ENCODE measurements around the gene SEMA4A. TPM values are rescaled to one million over a fixed set of nuclear protein-coding genes. Genes with fewer than 3 reads are reported as not detected.

SEMA4A gene
- total and polyA plus RNA-seq, 9 donors, result 2.1 to 9.0 (median 3.7) TPM

GRCh38 chr1:156146769-156147405, 6.5 kb upstream of the SEMA4A start:
- no peaks in the 10 kb centered on the region for H3K36me3 ChIP-seq
- DNase-seq, result peak in 3 of 5 donors; percentile 29 to 60 (median 55)
- H3K4me3 ChIP-seq, result no peak overlapping the region
- H3K27ac ChIP-seq, result no peak overlapping the region
- intact Hi-C loops (cut with DNase I), result loop anchor here (2.0 to 5.0 kb wide), 2 partner anchors 78 to 170 kb away; no protein-coding TSS in a partner anchor
- WGBS, 3 donors, result 8 to 17% (median 10%) methylated on average over 9 of the region's 9 CpGs
- no peaks in the 10 kb centered on the region for H3K9me3 ChIP-seq
- TF ChIP-seq POLR2A (IDR thresholded peaks at IDR 0.05) (no peak), EP300 (IDR thresholded peaks at IDR 0.05) (no peak), CTCF (IDR thresholded peaks at IDR 0.05) (no peak)
- no peaks in the 10 kb centered on the region for H3K27me3 ChIP-seq
- peaks cover 7% of the 10 kb centered on the region for H3K4me1 ChIP-seq (ENCODE audit: insufficient read depth)

DNA sequence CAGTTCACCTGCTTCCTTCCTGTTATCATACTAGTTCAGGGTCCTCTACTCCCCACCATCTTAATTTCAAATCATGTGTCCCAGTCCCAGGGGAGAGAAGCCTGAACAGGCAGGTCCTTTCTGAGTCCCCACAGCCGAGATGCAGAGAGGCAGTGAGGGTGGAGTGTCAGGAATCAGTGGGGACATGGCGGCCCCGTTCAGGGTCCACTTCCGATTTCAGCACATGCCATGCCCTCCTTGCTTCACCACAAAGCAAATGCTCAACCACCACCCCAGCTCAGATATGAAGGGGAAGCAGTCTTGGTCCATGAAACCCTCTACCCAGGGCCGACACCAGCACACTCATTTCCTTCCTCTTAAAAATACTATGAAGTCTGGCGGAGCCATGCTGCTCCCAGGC, 5.2 kb upstream of the SEMA4A start:
- intact Hi-C loops (cut with DNase I), result loop anchor here in 1 of 4 donors (5.0 kb wide), 1 partner anchor 169 kb away; no protein-coding TSS in a partner anchor
- H3K27ac ChIP-seq, result no peak overlapping the region
- 58 to 69% (median 60%) methylated on average over 6 of the region's 6 CpGs for WGBS, 3 donors
- H3K4me3 ChIP-seq, result no peak overlapping the region
- TF ChIP-seq POLR2A (IDR thresholded peaks at IDR 0.05), result no peak
- no peak for TF ChIP-seq CTCF (IDR thresholded peaks at IDR 0.05)
- TF ChIP-seq EP300 (IDR thresholded peaks at IDR 0.05), result no peak
- no peaks in the 10 kb centered on the region for H3K36me3 ChIP-seq
- peaks cover 7% of the 10 kb centered on the region for H3K4me1 ChIP-seq (ENCODE audit: insufficient read depth)
- no peak for DNase-seq
- H3K9me3 ChIP-seq, result no peaks in the 10 kb centered on the region
- no peaks in the 10 kb centered on the region for H3K27me3 ChIP-seq

GRCh38 chr1:156149374-156150332, 3.7 kb upstream of the SEMA4A start:
- no peak overlapping the region for H3K27ac ChIP-seq
- intact Hi-C loops (cut with DNase I), result loop anchor here in 1 of 4 donors (5.0 kb wide), 2 partner anchors 78 to 168 kb away; no protein-coding TSS in a partner anchor
- WGBS, 3 donors, result 9 to 15% (median 11%) methylated on average over 20 of the region's 20 CpGs
- DNase-seq, result no peak
- no peak overlapping the region for H3K4me3 ChIP-seq
- H3K4me1 ChIP-seq (ENCODE audit: insufficient read depth), result peaks cover 7% of the 10 kb centered on the region
- no peaks in the 10 kb centered on the region for H3K27me3 ChIP-seq
- no peaks in the 10 kb centered on the region for H3K9me3 ChIP-seq
- H3K36me3 ChIP-seq, result no peaks in the 10 kb centered on the region
- TF ChIP-seq CTCF (IDR thresholded peaks at IDR 0.05), result no peak
- no peak for TF ChIP-seq POLR2A (IDR thresholded peaks at IDR 0.05)
- no peak for TF ChIP-seq EP300 (IDR thresholded peaks at IDR 0.05)

DNA sequence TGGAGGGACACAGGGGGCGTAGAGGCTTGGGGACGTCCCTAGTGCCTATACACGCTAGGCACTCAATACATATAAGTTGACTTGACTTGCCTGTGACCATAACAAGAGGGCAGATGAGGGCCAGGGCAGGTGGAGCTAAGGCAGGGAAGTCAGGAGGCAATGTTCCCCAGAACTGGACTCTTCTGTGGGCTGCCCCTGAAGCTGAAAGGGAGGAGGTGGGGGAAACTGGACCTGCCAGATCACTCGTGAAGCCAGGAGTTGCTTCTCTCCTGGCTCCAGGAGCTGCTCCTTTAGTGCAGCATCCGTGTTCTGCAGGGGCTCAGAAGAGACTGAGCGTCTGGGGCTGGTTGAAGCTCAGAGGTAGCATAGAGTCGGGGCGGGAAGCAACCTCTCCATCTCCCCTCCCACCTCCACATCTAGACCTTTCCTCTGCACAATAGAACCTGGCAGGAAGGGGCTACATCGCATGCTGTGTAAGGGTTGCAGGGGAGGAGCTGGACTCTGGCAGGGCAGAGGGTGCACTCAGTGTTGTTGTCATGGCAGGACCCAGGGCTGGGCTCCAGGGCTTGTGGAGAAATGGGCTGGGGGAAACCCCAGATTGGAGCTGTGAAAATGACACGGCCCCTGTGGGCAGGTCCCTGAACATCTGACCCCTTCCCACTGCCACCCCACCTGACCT, 2.9 kb upstream of the SEMA4A start:
- Histone ChIP-seq H3K9me3 (no peaks in the 10 kb centered on the region), H3K4me3 (no peak overlapping the region), H3K27me3 (no peaks in the 10 kb centered on the region), H3K27ac (no peak overlapping the region), H3K4me1 (ENCODE audit: insufficient read depth) (peaks cover 7% of the 10 kb centered on the region), H3K36me3 (no peaks in the 10 kb centered on the region)
- intact Hi-C loops (cut with DNase I), result loop anchor here in 1 of 4 donors (5.0 kb wide), 1 partner anchor 77 kb away; no protein-coding TSS in a partner anchor
- 15 to 24% (median 21%) methylated on average over 10 of the region's 10 CpGs for WGBS, 3 donors
- TF ChIP-seq CTCF (IDR thresholded peaks at IDR 0.05) (no peak), POLR2A (IDR thresholded peaks at IDR 0.05) (no peak), EP300 (IDR thresholded peaks at IDR 0.05) (no peak)
- no peak for DNase-seq
